HepG2 (cell line): ENCODE data around the gene TNFAIP3. TPM values are rescaled to one million over a fixed set of nuclear protein-coding genes. Genes with fewer than 3 reads are reported as not detected.
A peak's percentile ranks its signal among the peaks of the same experiment; 100 is the strongest.

ENCODE experiments used
- FOSL1 ChIP-seq: sonication (generic); formaldehyde crosslinking; IDR thresholded peaks from 2 replicates; pipeline ENCODE4 v1.9.0; 2021; ENCODE audit warnings: missing genetic modification reagents, borderline replicate concordance
- IKZF4 ChIP-seq: sonication (generic); formaldehyde crosslinking; IDR thresholded peaks from 2 replicates; pipeline ENCODE4 v1.5.1; 2020; ENCODE audit warnings: borderline replicate concordance, mild to moderate bottlenecking, low read depth, missing genetic modification reagents; ENCODE audit errors: not compliant biosample characterization
- JUND ChIP-seq: sonication (generic); formaldehyde crosslinking; IDR thresholded peaks from 2 replicates; pipeline ENCODE4 v1.8.0; 2022; ENCODE audit warnings: mild to moderate bottlenecking, missing genetic modification reagents
- MZF1 ChIP-seq: sonication (generic); formaldehyde crosslinking; IDR thresholded peaks from 2 replicates; pipeline ENCODE4 v1.8.1; 2023; ENCODE audit warnings: mild to moderate bottlenecking, missing genetic modification reagents, borderline replicate concordance
- NFRKB ChIP-seq: fragments of 450-650 bp; IDR thresholded peaks from 2 replicates; pipeline ENCODE4 v1.6.1; 2017
- SNAI1 ChIP-seq: sonication (generic); formaldehyde crosslinking; IDR thresholded peaks from 2 replicates; pipeline ENCODE4 v1.5.0; 2020; ENCODE audit warnings: mild to moderate bottlenecking, missing genetic modification reagents, borderline replicate concordance
- SRSF9 ChIP-seq: fragments of 200-400 bp; formaldehyde crosslinking; IDR thresholded peaks from 2 replicates; pipeline ENCODE4 v1.6.1; 2018; ENCODE audit warnings: borderline replicate concordance, mild to moderate bottlenecking, low read depth, low read length; ENCODE audit not compliant: insufficient read depth, poor library complexity, severe bottlenecking
- STAG1 ChIP-seq: sonication (generic); formaldehyde crosslinking; IDR thresholded peaks from 2 replicates; pipeline ENCODE4 v1.4.0; 2020; ENCODE audit warnings: missing genetic modification reagents
- WIZ ChIP-seq: sonication (generic); formaldehyde crosslinking; IDR thresholded peaks from 2 replicates; pipeline ENCODE4 v1.5.1; 2020; ENCODE audit warnings: mild to moderate bottlenecking, missing genetic modification reagents
- ZNF24 ChIP-seq: fragments of 450-650 bp; IDR thresholded peaks from 2 replicates; pipeline ENCODE4 v1.6.1; 2017; ENCODE audit warnings: antibody characterized with exemption, mild to moderate bottlenecking
- ZNF296 ChIP-seq: sonication (generic); formaldehyde crosslinking; conservative IDR thresholded peaks from 2 replicates; pipeline ENCODE4 v1.5.0; 2020; ENCODE audit warnings: mild to moderate bottlenecking, missing genetic modification reagents
- ZNF33A ChIP-seq: sonication (generic); formaldehyde crosslinking; IDR thresholded peaks from 2 replicates; pipeline ENCODE4 v1.5.1; 2020; ENCODE audit warnings: missing genetic modification reagents, mild to moderate bottlenecking, moderate library complexity, borderline replicate concordance
- ZNF570 ChIP-seq: sonication (generic); formaldehyde crosslinking; IDR thresholded peaks from 2 replicates; pipeline ENCODE4 v1.4.0; 2020; ENCODE audit warnings: mild to moderate bottlenecking, missing genetic modification reagents, borderline replicate concordance
- ZNF775 ChIP-seq: sonication (generic); formaldehyde crosslinking; IDR thresholded peaks from 2 replicates; pipeline ENCODE4 v1.4.0; 2020; ENCODE audit warnings: missing genetic modification reagents, mild to moderate bottlenecking, moderate library complexity, borderline replicate concordance
- polyA plus RNA-seq, 8 experiments: library from polyadenylated mRNA; depleted of rRNA in 3 of 8; stranded (reverse) in 7 of 8; unstranded in 1 of 8; fragments of >200 nt; fragmentation: Illumina TruSeq in 4 of 8; extraction: Trizol in 4 of 8; gene quantifications; 2 replicates each; pipeline versions ENCODE4 v1.2.1 to v1.2.3, GENCODE V29; 2011 to 2016; ENCODE audit warnings: low read depth in 4 of 8, missing spikeins in 1 of 8, mixed read lengths in 1 of 8; ENCODE audit not compliant: insufficient read depth in 1 of 8
- total RNA-seq, 5 experiments: library from RNA; depleted of rRNA; stranded (reverse); fragments of >200 nt; fragmentation: Illumina TruSeq; extraction: Trizol; gene quantifications; 2 replicates each; pipeline ENCODE4 v1.2.3, GENCODE V29; 2016; ENCODE audit warnings: low read depth in 1 of 5
- TF ChIP-seq, protein P1 (sequence below): sonication (generic); formaldehyde crosslinking; IDR thresholded peaks from 2 replicates; pipeline ENCODE4 v1.8.0; 2022; ENCODE audit warnings: missing genetic modification reagents, mild to moderate bottlenecking, inconsistent platforms, borderline replicate concordance
- TF ChIP-seq, protein P2 (sequence below): sonication (generic); formaldehyde crosslinking; IDR thresholded peaks from 2 replicates; pipeline ENCODE4 v1.8.0; 2022; ENCODE audit warnings: mild to moderate bottlenecking, missing genetic modification reagents, borderline replicate concordance
- TF ChIP-seq, protein P3 (sequence below): sonication (generic); formaldehyde crosslinking; IDR thresholded peaks from 2 replicates; pipeline ENCODE4 v1.8.0; 2022; ENCODE audit warnings: mild to moderate bottlenecking, missing genetic modification reagents, moderate library complexity
- TF ChIP-seq, protein P4 (sequence below): sonication (generic); formaldehyde crosslinking; IDR thresholded peaks from 2 replicates; pipeline ENCODE4 v1.4.0; 2020; ENCODE audit warnings: missing genetic modification reagents, borderline replicate concordance
- TF ChIP-seq, protein P5 (sequence below): sonication (generic); formaldehyde crosslinking; IDR thresholded peaks from 2 replicates; pipeline ENCODE4 v1.9.0; 2021; ENCODE audit warnings: missing genetic modification reagents, mild to moderate bottlenecking, borderline replicate concordance

TNFAIP3 gene
- total and polyA plus RNA-seq, 2 of the 13 experiments (the other 11 are each of a cell fraction or from before 2014, with no cell fraction given) = 28.2 to 47.1 TPM

DNA sequence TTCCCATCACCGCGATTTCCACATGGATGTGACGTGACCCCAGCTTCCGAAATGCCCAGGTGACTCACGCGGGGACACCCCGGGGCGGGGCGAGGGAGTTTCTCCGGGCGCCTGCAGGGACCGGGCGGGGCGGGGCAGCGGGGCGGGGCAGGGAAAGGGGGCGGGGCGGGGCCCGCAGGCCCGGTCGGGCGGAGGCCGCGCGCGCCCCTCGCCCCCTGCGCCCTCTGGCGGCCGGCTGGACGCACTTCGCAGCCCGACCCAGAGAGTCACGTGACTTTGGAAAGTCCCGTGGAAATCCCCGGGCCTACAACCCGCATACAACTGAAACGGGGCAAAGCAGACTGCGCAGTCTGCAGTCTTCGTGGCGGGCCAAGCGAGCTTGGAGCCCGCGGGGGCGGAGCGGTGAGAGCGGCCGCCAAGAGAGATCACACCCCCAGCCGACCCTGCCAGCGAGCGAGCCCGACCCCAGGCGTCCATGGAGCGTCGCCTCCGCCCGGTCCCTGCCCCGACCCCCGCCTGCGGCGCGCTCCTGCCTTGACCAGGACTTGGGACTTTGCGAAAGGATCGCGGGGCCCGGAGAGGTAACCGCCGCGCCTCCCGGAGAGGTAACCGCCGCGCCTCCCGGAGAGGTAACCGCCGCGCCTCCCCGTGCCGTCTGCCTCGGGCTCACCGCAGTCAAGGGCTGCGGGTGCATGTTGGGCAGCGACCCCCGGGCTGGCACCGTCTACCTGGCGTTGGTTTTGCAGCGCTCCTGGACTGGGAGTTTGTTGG is at the start of gene TNFAIP3 (continued):
- TF ChIP-seq, protein P1, sequence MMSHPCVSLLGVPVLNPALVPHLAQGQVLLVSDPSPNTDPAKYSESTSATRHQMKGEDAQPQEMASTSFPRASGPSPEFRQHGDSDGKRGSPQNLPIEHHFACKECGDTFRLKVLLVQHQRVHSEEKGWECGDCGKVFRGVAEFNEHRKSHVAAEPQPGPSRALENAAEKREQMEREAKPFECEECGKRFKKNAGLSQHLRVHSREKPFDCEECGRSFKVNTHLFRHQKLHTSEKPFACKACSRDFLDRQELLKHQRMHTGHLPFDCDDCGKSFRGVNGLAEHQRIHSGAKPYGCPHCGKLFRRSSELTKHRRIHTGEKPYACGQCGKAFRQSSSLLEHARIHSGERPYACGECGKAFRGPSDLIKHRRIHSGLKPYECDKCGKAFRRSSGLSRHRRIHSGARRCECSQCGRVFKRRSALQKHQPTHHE (CRISPR knock-in tag) = peak; percentile 96
- peak; percentile 87 for TF ChIP-seq FOSL1 (CRISPR knock-in tag)
- peak; percentile 72 for TF ChIP-seq IKZF4 (CRISPR knock-in tag)
- TF ChIP-seq NFRKB = no peak
- TF ChIP-seq ZNF33A (CRISPR knock-in tag) = 0 out of 2 replicates have a peak, but pooled peaks have one; percentile 72
- peak; percentile 81 for TF ChIP-seq STAG1 (CRISPR knock-in tag)
- TF ChIP-seq, protein P2, sequence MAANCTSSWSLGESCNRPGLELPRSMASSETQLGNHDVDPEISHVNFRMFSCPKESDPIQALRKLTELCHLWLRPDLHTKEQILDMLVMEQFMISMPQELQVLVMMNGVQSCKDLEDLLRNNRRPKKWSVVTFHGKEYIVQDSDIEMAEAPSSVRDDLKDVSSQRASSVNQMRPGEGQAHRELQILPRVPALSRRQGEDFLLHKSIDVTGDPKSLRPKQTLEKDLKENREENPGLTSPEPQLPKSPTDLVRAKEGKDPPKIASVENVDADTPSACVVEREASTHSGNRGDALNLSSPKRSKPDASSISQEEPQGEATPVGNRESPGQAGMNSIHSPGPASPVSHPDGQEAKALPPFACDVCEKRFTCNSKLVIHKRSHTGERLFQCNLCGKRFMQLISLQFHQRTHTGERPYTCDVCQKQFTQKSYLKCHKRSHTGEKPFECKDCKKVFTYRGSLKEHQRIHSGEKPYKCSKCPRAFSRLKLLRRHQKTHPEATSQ (CRISPR knock-in tag) = peak; percentile 95
- TF ChIP-seq, protein P3, sequence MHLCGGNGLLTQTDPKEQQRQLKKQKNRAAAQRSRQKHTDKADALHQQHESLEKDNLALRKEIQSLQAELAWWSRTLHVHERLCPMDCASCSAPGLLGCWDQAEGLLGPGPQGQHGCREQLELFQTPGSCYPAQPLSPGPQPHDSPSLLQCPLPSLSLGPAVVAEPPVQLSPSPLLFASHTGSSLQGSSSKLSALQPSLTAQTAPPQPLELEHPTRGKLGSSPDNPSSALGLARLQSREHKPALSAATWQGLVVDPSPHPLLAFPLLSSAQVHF (CRISPR knock-in tag) = 0 out of 2 replicates have a peak, but pooled peaks have one; percentile 7
- no peak for TF ChIP-seq ZNF775 (CRISPR knock-in tag)
- TF ChIP-seq ZNF296 (CRISPR knock-in tag) = no peak; the same call in 1 of the 2 replicates
- TF ChIP-seq, protein P4, sequence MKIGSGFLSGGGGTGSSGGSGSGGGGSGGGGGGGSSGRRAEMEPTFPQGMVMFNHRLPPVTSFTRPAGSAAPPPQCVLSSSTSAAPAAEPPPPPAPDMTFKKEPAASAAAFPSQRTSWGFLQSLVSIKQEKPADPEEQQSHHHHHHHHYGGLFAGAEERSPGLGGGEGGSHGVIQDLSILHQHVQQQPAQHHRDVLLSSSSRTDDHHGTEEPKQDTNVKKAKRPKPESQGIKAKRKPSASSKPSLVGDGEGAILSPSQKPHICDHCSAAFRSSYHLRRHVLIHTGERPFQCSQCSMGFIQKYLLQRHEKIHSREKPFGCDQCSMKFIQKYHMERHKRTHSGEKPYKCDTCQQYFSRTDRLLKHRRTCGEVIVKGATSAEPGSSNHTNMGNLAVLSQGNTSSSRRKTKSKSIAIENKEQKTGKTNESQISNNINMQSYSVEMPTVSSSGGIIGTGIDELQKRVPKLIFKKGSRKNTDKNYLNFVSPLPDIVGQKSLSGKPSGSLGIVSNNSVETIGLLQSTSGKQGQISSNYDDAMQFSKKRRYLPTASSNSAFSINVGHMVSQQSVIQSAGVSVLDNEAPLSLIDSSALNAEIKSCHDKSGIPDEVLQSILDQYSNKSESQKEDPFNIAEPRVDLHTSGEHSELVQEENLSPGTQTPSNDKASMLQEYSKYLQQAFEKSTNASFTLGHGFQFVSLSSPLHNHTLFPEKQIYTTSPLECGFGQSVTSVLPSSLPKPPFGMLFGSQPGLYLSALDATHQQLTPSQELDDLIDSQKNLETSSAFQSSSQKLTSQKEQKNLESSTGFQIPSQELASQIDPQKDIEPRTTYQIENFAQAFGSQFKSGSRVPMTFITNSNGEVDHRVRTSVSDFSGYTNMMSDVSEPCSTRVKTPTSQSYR (CRISPR knock-in tag) = peak; percentile 19; the same call in 1 of the 2 replicates
- 0 out of 2 replicates have a peak, but pooled peaks have one; percentile 55 for TF ChIP-seq MZF1 (CRISPR knock-in tag)
- no peak for TF ChIP-seq SNAI1 (CRISPR knock-in tag)
- TF ChIP-seq WIZ (CRISPR knock-in tag) = peak; percentile 96
- TF ChIP-seq SRSF9 = no peak
- 0 out of 2 replicates have a peak, but pooled peaks have one; percentile 67 for TF ChIP-seq ZNF24
- TF ChIP-seq ZNF570 (CRISPR knock-in tag) = no peak
- peak; percentile 87 for TF ChIP-seq JUND (CRISPR knock-in tag)
- TF ChIP-seq, protein P5, sequence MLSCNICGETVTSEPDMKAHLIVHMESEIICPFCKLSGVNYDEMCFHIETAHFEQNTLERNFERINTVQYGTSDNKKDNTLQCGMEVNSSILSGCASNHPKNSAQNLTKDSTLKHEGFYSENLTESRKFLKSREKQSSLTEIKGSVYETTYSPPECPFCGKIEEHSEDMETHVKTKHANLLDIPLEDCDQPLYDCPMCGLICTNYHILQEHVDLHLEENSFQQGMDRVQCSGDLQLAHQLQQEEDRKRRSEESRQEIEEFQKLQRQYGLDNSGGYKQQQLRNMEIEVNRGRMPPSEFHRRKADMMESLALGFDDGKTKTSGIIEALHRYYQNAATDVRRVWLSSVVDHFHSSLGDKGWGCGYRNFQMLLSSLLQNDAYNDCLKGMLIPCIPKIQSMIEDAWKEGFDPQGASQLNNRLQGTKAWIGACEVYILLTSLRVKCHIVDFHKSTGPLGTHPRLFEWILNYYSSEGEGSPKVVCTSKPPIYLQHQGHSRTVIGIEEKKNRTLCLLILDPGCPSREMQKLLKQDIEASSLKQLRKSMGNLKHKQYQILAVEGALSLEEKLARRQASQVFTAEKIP (CRISPR knock-in tag) = no peak
